GM12878 (cell line): ENCODE data around the gene SOX4. TPM values are rescaled to one million over a fixed set of nuclear protein-coding genes. Genes with fewer than 3 reads are reported as not detected.
A peak's percentile ranks its signal among the peaks of the same experiment; 100 is the strongest.

Experiments used
- ATF3 ChIP-seq: IDR thresholded peaks from 2 replicates; pipeline ENCODE4 v1.6.1; 2011; ENCODE audit warnings: low read depth, mild to moderate bottlenecking, low read length, moderate library complexity, borderline replicate concordance; ENCODE audit errors: extremely low read depth
- BACH1 ChIP-seq: fragments of 450-650 bp; IDR thresholded peaks from 2 replicates; pipeline ENCODE4 v1.6.1; 2017; ENCODE audit warnings: mild to moderate bottlenecking, borderline replicate concordance
- CBFB ChIP-seq: IDR thresholded peaks from 2 replicates; pipeline ENCODE4 v1.6.1; 2016; ENCODE audit warnings: antibody characterized with exemption, low read depth
- CBX5 ChIP-seq: sonication (generic); IDR thresholded peaks from 2 replicates; pipeline ENCODE4 v1.6.1; 2016; ENCODE audit warnings: low read depth, moderate library complexity, mild to moderate bottlenecking, inconsistent platforms
- EED ChIP-seq: sonication (generic); IDR thresholded peaks from 2 replicates; pipeline ENCODE4 v1.6.1; 2016; ENCODE audit warnings: antibody characterized with exemption, low read depth
- EGR1 ChIP-seq, 2 experiments: IDR thresholded peaks; 1 replicate in 1 of 2; 2 replicates in 1 of 2; pipeline ENCODE4 v1.6.1; 2011 to 2012; ENCODE audit warnings: low read depth in 2 of 2, low read length in 2 of 2, borderline replicate concordance in 1 of 2, mild to moderate bottlenecking in 1 of 2, moderate library complexity in 1 of 2
- FOXK2 ChIP-seq: fragments of 450-650 bp; IDR thresholded peaks from 2 replicates; pipeline ENCODE4 v1.6.1; 2017; ENCODE audit warnings: mild to moderate bottlenecking, moderate library complexity
- FOXM1 ChIP-seq: IDR thresholded peaks from 2 replicates; pipeline ENCODE4 v1.6.1; 2012; ENCODE audit warnings: low read depth, mild to moderate bottlenecking, inconsistent platforms, low read length, moderate library complexity
- KDM1A ChIP-seq: fragments of 200-600 bp; sonication (generic); IDR thresholded peaks from 2 replicates; pipeline ENCODE4 v1.6.1; 2016; ENCODE audit warnings: borderline replicate concordance
- MAX ChIP-seq: IDR thresholded peaks from 2 replicates; pipeline ENCODE4 v1.6.1; 2012; ENCODE audit warnings: low read depth, low read length, improper control_type of control experiment
- NFIC ChIP-seq: IDR thresholded peaks from 2 replicates; pipeline ENCODE4 v1.6.1; 2012; ENCODE audit warnings: low read depth, mild to moderate bottlenecking, inconsistent platforms, low read length, moderate library complexity
- NFYA ChIP-seq: IDR thresholded peaks from 2 replicates; pipeline ENCODE4 v1.6.1; 2011; ENCODE audit warnings: low read depth, mild to moderate bottlenecking, low read length, improper control_type of control experiment, borderline replicate concordance
- NFYB ChIP-seq: IDR thresholded peaks from 2 replicates; pipeline ENCODE4 v1.6.1; 2011; ENCODE audit warnings: low read depth, mild to moderate bottlenecking, low read length, improper control_type of control experiment, moderate library complexity; ENCODE audit not compliant: insufficient read depth
- PKNOX1 ChIP-seq: fragments of 450-650 bp; IDR thresholded peaks from 2 replicates; pipeline ENCODE4 v1.6.1; 2016; ENCODE audit warnings: mild to moderate bottlenecking
- PRDM15 ChIP-seq: fragments of 450-650 bp; formaldehyde crosslinking; IDR thresholded peaks from 2 replicates; pipeline ENCODE4 v1.4.0; 2020; ENCODE audit warnings: mild to moderate bottlenecking, moderate library complexity
- RAD51 ChIP-seq: fragments of 450-650 bp; IDR thresholded peaks from 2 replicates; pipeline ENCODE4 v1.6.1; 2016; ENCODE audit warnings: moderate library complexity, mild to moderate bottlenecking, inconsistent platforms
- SPI1 ChIP-seq: IDR thresholded peaks from 2 replicates; pipeline ENCODE4 v1.6.1; 2011; ENCODE audit warnings: low read depth, mild to moderate bottlenecking, low read length, moderate library complexity, borderline replicate concordance; ENCODE audit not compliant: insufficient read depth
- SRF ChIP-seq, 2 experiments: IDR thresholded peaks; 2 replicates each; pipeline ENCODE4 v1.6.1; 2011; ENCODE audit warnings: low read depth in 2 of 2, low read length in 2 of 2, mild to moderate bottlenecking in 1 of 2, moderate library complexity in 1 of 2
- SUZ12 ChIP-seq: fragments of 200-600 bp; sonication (generic); IDR thresholded peaks from one replicate; pipeline ENCODE4 v1.6.1; 2018; ENCODE audit warnings: antibody characterized with exemption, mild to moderate bottlenecking; ENCODE audit not compliant: unreplicated experiment
- YY1 ChIP-seq: IDR thresholded peaks from 2 replicates; pipeline ENCODE4 v1.6.1; 2011; ENCODE audit warnings: low read depth, mild to moderate bottlenecking, low read length
- ZBTB4 ChIP-seq: fragments of 450-650 bp; formaldehyde crosslinking; IDR thresholded peaks from 2 replicates; pipeline ENCODE4 v1.4.0; 2022; ENCODE audit warnings: mild to moderate bottlenecking, moderate library complexity
- polyA plus RNA-seq, 11 experiments: library from polyadenylated mRNA; depleted of rRNA in 4 of 11; unstranded in 6 of 11; stranded (reverse) in 5 of 11; fragments of >200 nt; fragmentation: Nextera tagmentation in 4 of 11; fragmentation: Illumina TruSeq in 1 of 11; extraction: Ambion mirVana in 4 of 11; extraction: Trizol in 1 of 11; gene quantifications; 1 replicate in 1 of 11; 2 replicates in 10 of 11; pipeline versions ENCODE4 v1.2.1 to v1.2.3, GENCODE V29; 2011 to 2016; ENCODE audit warnings: inconsistent platforms in 2 of 11, missing spikeins in 2 of 11, low read depth in 1 of 11
- total RNA-seq, 4 experiments: library from RNA; depleted of rRNA in 3 of 4; stranded (reverse); fragments of >200 nt in 3 of 4; fragmentation: Illumina TruSeq in 1 of 4; extraction: Trizol in 1 of 4; gene quantifications; 2 replicates each; pipeline versions ENCODE4 v1.2.1 to v1.2.3, GENCODE V29; 2013 to 2021

Gene SOX4
- total and polyA plus RNA-seq, 10 of the 15 experiments (the other 5 are each of a cell fraction or from before 2014, with no cell fraction given) = 16.8 to 119 (median 26.5) TPM

GRCh38 chr6:21588481-21589351, 4.8 kb upstream of the SOX4 start (continued):
- TF ChIP-seq ATF3 (no peak), PKNOX1 (no peak), SPI1 (no peak), ZBTB4 (CRISPR knock-in tag) (no peak), RAD51 (no peak), NFIC (0 out of 2 replicates have a peak, but pooled peaks have one; percentile 17), BACH1 (no peak), SRF (IDR thresholded peaks at IDR 0.05; ENCODE audit: low read depth in 2 of 2, low read length in 2 of 2) (no peak), NFYB (no peak), SUZ12 (no peak), EGR1 (IDR thresholded peaks at IDR 0.05; ENCODE audit: borderline replicate concordance in 1 of 2, low read depth in 2 of 2, low read length in 2 of 2) (no peak), MAX (no peak), KDM1A (no peak), FOXK2 (no peak), EED (peak; percentile 50; the same call in 1 of the 2 replicates), FOXM1 (no peak), NFYA (no peak), CBX5 (peak; percentile 61; the same call in 1 of the 2 replicates), CBFB (no peak; the same call in 1 of the 2 replicates), YY1 (peak; percentile 74), PRDM15 (CRISPR knock-in tag) (no peak)
